ENCODE results near the gene CDKN2B.
"Not testable (repeated sequence)": the region's sequence is repeated elsewhere in the genome, so short reads cannot be mapped to it uniquely, and the experiment has no call there.

CDKN2B gene

GRCh38 chr9:21968331-21969010 lies 40.6 kb downstream of the CDKN2B start:
- DNase-seq = no peak

- DNase-seq = no peak
Observed at GRCh38 chr9:21967702-21968101, 41.4 kb downstream of the CDKN2B start.

GRCh38 chr9:21967169-21967568 lies 41.9 kb downstream of the CDKN2B start:
- DNase-seq = no peak

- no peak for DNase-seq
Observed at GRCh38 chr9:21966140-21966851, 42.8 kb downstream of the CDKN2B start.

- DNase-seq = no peak
Observed at GRCh38 chr9:21965401-21965951, 43.6 kb downstream of the CDKN2B start.

GRCh38 chr9:21964925-21965385 lies 44.1 kb downstream of the CDKN2B start:
- no peak for DNase-seq

- DNase-seq = no peak
Observed at GRCh38 chr9:21961569-21961968, 47.5 kb downstream of the CDKN2B start.

GRCh38 chr9:21959268-21959667 lies 49.8 kb downstream of the CDKN2B start:
- not testable (repeated sequence) for DNase-seq

- no peak for DNase-seq
Observed at GRCh38 chr9:21958833-21959232, 50.3 kb downstream of the CDKN2B start.

Data from 8988T (cell line).